OCI-LY7 (cell line): Measurements from ENCODE around the gene ADAMTS13. TPM values are rescaled to one million over a fixed set of nuclear protein-coding genes. Genes with fewer than 3 reads are reported as not detected.
A peak's percentile ranks its signal among the peaks of the same experiment; 100 is the strongest.

Source experiments
- BruUV-seq: library from RNA; stranded (reverse); fragments of 400-500 nt; replicated peaks from 2 replicates; lab custom pipeline; 2021; lab: Mats Ljungman, UMichigan
- CTCF ChIA-PET: fragments of 300-600 bp; sonication (Branson Sonifier 250); formaldehyde crosslinking; loops from one replicate; lab custom pipeline; 2022; ENCODE audit warnings: antibody characterized with exemption; ENCODE audit not compliant: unreplicated experiment; lab: Charles Lee
- POLR2A ChIA-PET: fragments of 300-600 bp; sonication (Branson Sonifier 250); formaldehyde crosslinking; loops from one replicate; lab custom pipeline; 2022; ENCODE audit warnings: antibody characterized with exemption; lab: Charles Lee
- DNase-seq: peaks from one replicate; pipeline ENCODE4 v3.0.0-alpha.2; 2015; ENCODE audit warnings: low spot score
- H2AFZ ChIP-seq: fragments of 200-600 bp; sonication (generic), shearing (Covaris generic); 2 replicates; pipeline ENCODE4 v1.6.1; 2014; ENCODE audit warnings: mild to moderate bottlenecking, antibody characterized with exemption, low read length, moderate library complexity
- H3K27ac ChIP-seq: fragments of 200-600 bp; sonication (generic); 2 replicates; pipeline ENCODE4 v1.5.1; 2014; ENCODE audit warnings: mixed run types, low read depth, mild to moderate bottlenecking, moderate library complexity, low read length, inconsistent platforms; ENCODE audit not compliant: poor library complexity, severe bottlenecking
- H3K36me3 ChIP-seq: fragments of 200-600 bp; sonication (generic); 2 replicates; pipeline ENCODE4 v1.6.1; 2014; ENCODE audit warnings: mild to moderate bottlenecking, antibody characterized with exemption, low read length, moderate library complexity, mixed read lengths; ENCODE audit not compliant: insufficient read depth
- H3K4me1 ChIP-seq: fragments of 200-600 bp; sonication (generic); 2 replicates; pipeline ENCODE4 v1.5.1; 2014; ENCODE audit warnings: mild to moderate bottlenecking, low read length; ENCODE audit not compliant: insufficient read depth, poor library complexity, severe bottlenecking
- H3K4me2 ChIP-seq: fragments of 200-600 bp; sonication (generic); 2 replicates; pipeline ENCODE4 v1.6.1; 2014; ENCODE audit warnings: mild to moderate bottlenecking, low read length
- H3K4me3 ChIP-seq: fragments of 200-600 bp; sonication (generic); 2 replicates; pipeline ENCODE4 v1.5.1; 2014; ENCODE audit warnings: mild to moderate bottlenecking, low read depth, low read length; ENCODE audit not compliant: poor library complexity, severe bottlenecking
- H3K79me2 ChIP-seq: fragments of 200-600 bp; sonication (generic); 2 replicates; pipeline ENCODE4 v1.6.1; 2016; ENCODE audit warnings: low read depth, mild to moderate bottlenecking, low read length, moderate library complexity, mixed read lengths; ENCODE audit not compliant: insufficient read depth
- H3K9me2 ChIP-seq: fragments of 200-600 bp; sonication (generic); 2 replicates; pipeline ENCODE4 v1.6.1; 2016; ENCODE audit warnings: mild to moderate bottlenecking, low read length, mixed read lengths; ENCODE audit not compliant: insufficient read depth
- H3K9me3 ChIP-seq: fragments of 200-600 bp; sonication (generic); 2 replicates; pipeline ENCODE4 v1.6.1; 2014; ENCODE audit warnings: mild to moderate bottlenecking, mixed run types, low read length, mixed read lengths
- H4K20me1 ChIP-seq: fragments of 200-600 bp; sonication (generic); 2 replicates; pipeline ENCODE4 v1.6.1; 2014; ENCODE audit warnings: mild to moderate bottlenecking, antibody characterized with exemption, low read length, moderate library complexity, mixed read lengths; ENCODE audit not compliant: insufficient read depth
- EZH2phosphoT487 ChIP-seq: fragments of 200-600 bp; sonication (generic); IDR thresholded peaks from 2 replicates; pipeline ENCODE4 v1.6.1; 2018; ENCODE audit warnings: low read depth, borderline replicate concordance, mild to moderate bottlenecking, mixed run types, antibody characterized with exemption, low read length, moderate library complexity, mixed read lengths
- intact Hi-C: fragments of 100-400 bp; cut with micrococcal nuclease; formaldehyde crosslinking; loops from one replicate; pipeline ENCODE4 v1.10.0; 2022; ENCODE audit not compliant: unreplicated experiment
- total RNA-seq, 2 experiments: library from RNA; depleted of rRNA in 1 of 2; stranded (reverse); fragments of >200 nt in 1 of 2; shearing (Covaris generic) in 1 of 2; gene quantifications; 2 replicates each; pipeline ENCODE4 v1.2.3, GENCODE V29; 2014 to 2022
- TF ChIP-seq, protein P1 (sequence below): fragments of 200-600 bp; sonication (generic); conservative IDR thresholded peaks from 2 replicates; pipeline ENCODE4 v1.5.1; 2014; ENCODE audit warnings: mild to moderate bottlenecking, antibody characterized with exemption, low read length, moderate library complexity, mixed read lengths

The ADAMTS13 gene
- total RNA-seq, 2 experiments from 2014 or later = 6.2 to 18.1 TPM

DNA sequence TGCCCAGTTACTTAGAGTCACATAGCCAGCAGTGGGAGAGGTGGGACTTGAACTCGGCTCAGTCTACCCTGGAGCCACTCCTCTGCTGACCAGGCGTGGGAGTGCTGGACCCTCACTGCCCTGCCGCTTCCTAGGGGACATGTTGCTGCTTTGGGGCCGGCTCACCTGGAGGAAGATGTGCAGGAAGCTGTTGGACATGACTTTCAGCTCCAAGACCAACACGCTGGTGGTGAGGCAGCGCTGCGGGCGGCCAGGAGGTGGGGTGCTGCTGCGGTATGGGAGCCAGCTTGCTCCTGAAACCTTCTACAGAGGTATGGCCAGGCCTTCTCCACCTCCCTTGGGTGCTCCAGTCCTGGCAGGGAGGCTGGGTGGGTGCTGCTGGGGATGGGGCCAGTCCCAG, 34.2 kb downstream of the ADAMTS13 start:
- intact Hi-C loops = no loop called here
- Histone ChIP-seq H3K4me1 (peaks cover 57% of the 10 kb centered on the region), H3K36me3 (no peaks in the 10 kb centered on the region), H3K9me3 (no peaks in the 10 kb centered on the region), H3K4me2 (no peak overlapping the region), H3K27ac (no peak overlapping the region), H3K79me2 (no peaks in the 10 kb centered on the region), H3K4me3 (no peak overlapping the region), H3K9me2 (no peaks in the 10 kb centered on the region), H4K20me1 (no peaks in the 10 kb centered on the region), H2AFZ (no peak overlapping the region)
- ChIA-PET POLR2A (interaction anchor here (1.4 kb wide), 1 partner anchor 22 kb away, joined by 4 read pairs; no protein-coding TSS in a partner anchor), CTCF (no interaction called here)
- no TSS peak for BruUV-seq
- no peak for DNase-seq
- no peak for TF ChIP-seq EZH2phosphoT487
- TF ChIP-seq, protein P1, sequence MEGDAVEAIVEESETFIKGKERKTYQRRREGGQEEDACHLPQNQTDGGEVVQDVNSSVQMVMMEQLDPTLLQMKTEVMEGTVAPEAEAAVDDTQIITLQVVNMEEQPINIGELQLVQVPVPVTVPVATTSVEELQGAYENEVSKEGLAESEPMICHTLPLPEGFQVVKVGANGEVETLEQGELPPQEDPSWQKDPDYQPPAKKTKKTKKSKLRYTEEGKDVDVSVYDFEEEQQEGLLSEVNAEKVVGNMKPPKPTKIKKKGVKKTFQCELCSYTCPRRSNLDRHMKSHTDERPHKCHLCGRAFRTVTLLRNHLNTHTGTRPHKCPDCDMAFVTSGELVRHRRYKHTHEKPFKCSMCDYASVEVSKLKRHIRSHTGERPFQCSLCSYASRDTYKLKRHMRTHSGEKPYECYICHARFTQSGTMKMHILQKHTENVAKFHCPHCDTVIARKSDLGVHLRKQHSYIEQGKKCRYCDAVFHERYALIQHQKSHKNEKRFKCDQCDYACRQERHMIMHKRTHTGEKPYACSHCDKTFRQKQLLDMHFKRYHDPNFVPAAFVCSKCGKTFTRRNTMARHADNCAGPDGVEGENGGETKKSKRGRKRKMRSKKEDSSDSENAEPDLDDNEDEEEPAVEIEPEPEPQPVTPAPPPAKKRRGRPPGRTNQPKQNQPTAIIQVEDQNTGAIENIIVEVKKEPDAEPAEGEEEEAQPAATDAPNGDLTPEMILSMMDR = peak; percentile 57

DNA sequence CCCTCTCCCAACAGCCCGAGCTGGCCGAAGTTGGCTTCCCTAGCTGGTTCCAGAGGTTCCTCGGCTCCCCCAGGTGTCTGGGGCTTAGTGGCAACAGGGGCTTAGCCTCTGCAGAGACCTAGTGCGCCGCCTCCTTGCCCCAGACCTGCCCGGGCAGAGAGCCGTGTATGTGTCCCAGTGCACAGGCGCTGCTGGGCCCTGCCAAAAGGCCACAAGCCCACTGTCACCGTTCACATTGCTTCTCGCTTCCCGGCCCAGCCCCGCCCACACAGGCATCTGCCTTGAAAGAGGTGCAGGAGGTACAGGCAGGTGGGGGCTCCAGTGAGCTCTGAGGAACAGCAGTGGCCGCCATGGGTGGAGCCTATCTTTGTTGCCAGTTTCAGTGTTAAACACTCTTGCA, 35.1 kb downstream of the ADAMTS13 start:
- Histone ChIP-seq H3K9me3 (no peaks in the 10 kb centered on the region), H4K20me1 (no peaks in the 10 kb centered on the region), H3K4me2 (no peak overlapping the region), H3K27ac (no peak overlapping the region), H3K4me1 (peaks cover 57% of the 10 kb centered on the region), H3K36me3 (no peaks in the 10 kb centered on the region), H3K9me2 (no peaks in the 10 kb centered on the region), H3K79me2 (no peaks in the 10 kb centered on the region), H2AFZ (no peak overlapping the region), H3K4me3 (no peak overlapping the region)
- ChIA-PET CTCF (interaction anchor here (0.5 kb wide), 1 partner anchor 22 kb away, joined by 3 read pairs; no protein-coding TSS in a partner anchor), POLR2A (interaction anchor here (1.4 kb wide), 1 partner anchor 21 kb away, joined by 4 read pairs; no protein-coding TSS in a partner anchor)
- intact Hi-C loops = no loop called here
- TF ChIP-seq EZH2phosphoT487 = no peak
- TF ChIP-seq, protein P1 = no peak
- BruUV-seq = no TSS peak
- peak; percentile 32 for DNase-seq

DNA sequence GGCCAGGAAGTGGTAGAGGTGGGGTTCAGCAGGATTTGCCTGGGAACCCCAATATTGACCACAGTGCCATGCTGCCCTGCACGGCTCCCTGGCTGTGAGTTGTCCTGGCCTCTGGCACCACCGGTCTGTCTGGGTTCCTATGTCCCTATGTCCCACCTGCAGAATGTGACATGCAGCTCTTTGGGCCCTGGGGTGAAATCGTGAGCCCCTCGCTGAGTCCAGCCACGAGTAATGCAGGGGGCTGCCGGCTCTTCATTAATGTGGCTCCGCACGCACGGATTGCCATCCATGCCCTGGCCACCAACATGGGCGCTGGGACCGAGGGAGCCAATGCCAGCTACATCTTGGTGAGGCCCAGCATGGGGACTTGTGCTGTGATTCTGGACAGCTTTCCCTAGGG, 35.6 kb downstream of the ADAMTS13 start:
- no peaks in the 10 kb centered on the region for H3K79me2 ChIP-seq
- intact Hi-C loops = loop anchor here (2.0 kb wide), 1 partner anchor 39 kb away; the partner anchor contains the start of gene REXO4

More for the DNA sequence above, 35.6 kb downstream of the ADAMTS13 start:
- Histone ChIP-seq H3K27ac (no peak overlapping the region), H3K4me3 (no peak overlapping the region), H3K36me3 (no peaks in the 10 kb centered on the region), H3K4me1 (peaks cover 57% of the 10 kb centered on the region), H3K9me2 (no peaks in the 10 kb centered on the region), H3K9me3 (no peaks in the 10 kb centered on the region), H4K20me1 (no peaks in the 10 kb centered on the region), H3K4me2 (no peak overlapping the region), H2AFZ (no peak overlapping the region)
- ChIA-PET CTCF (interaction anchor here (0.5 kb wide), 1 partner anchor 22 kb away, joined by 3 read pairs; no protein-coding TSS in a partner anchor), POLR2A (interaction anchor here (0.7 to 0.9 kb wide), 2 partner anchors 116 to 442 kb away, joined by 4 to 7 read pairs; no protein-coding TSS in a partner anchor)
- DNase-seq = no peak
- no TSS peak for BruUV-seq
- TF ChIP-seq, protein P1 = no peak
- no peak for TF ChIP-seq EZH2phosphoT487
